Left lobe of liver (tissue), 2 donors: ENCODE data around the gene TUBB8. TPM values are rescaled to one million over a fixed set of nuclear protein-coding genes. Genes with fewer than 3 reads are reported as not detected.
"Not testable (repeated sequence)": the region's sequence is repeated elsewhere in the genome, so short reads cannot be mapped to it uniquely, and the experiment has no call there.

ENCODE experiments used
- ATAC-seq: fragments of 200-7000 bp; cut with Tn5 transposase; one replicate; pipeline ENCODE4 v1.9.1; 2020; ENCODE audit warnings: mild to moderate bottlenecking, moderate library complexity
- DNase-seq: peaks from one replicate; pipeline ENCODE4 v3.0.0-alpha.2; 2020; ENCODE audit warnings: low spot score
- total RNA-seq: library from RNA; stranded (reverse); gene quantifications from one replicate; pipeline ENCODE4 v1.2.1, GENCODE V29; 2021
- donor health status: DM: no; HTN: no; CAD: no; lungs with moderate emphysema.
- donor health status: DM: no; HTN: yes; CAD: no.

Gene TUBB8
- total RNA-seq, 1 donor from 2014 or later: not detected

DNA sequence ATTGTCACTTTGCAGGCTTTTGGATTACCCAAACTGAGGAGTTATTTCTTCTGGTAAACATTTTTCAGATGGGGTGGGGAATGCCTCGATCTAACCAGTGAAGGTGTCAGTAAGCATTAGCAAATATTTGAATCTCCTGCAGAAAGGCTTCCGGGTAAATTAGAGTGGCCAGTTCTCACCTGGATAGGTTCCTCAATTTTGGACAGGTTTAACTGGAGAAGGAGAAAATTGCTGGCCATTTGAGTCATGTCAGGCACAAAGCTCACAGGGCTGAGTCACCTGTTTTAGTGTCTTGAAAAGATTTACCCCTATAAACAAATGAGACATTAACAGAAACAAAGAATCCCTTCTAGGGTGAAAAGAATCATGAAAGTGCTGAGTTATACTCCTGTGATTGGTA lies 830 bp upstream of the TUBB8 start:
- DNase-seq, ATAC-seq: not testable (repeated sequence)

DNA sequence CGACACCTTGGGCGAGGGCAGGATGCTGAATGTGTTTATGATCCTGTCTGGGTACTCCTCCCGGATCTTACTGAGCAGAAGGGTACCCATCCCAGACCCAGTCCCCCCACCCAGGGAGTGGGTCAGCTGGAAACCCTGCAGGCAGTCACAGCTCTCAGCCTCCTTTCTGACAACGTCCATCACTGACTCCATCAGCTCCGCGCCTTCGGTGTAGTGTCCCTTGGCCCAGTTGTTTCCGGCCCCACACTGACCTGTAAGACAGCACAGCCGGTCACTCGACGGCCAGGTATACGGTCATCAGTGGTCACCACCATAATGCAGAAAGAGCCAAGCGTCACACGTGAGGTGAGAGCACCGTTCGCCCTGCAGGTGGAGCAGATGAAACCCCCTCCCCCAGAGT lies 1.2 kb downstream of the TUBB8 start:
- not testable (repeated sequence) for ATAC-seq, DNase-seq

DNA sequence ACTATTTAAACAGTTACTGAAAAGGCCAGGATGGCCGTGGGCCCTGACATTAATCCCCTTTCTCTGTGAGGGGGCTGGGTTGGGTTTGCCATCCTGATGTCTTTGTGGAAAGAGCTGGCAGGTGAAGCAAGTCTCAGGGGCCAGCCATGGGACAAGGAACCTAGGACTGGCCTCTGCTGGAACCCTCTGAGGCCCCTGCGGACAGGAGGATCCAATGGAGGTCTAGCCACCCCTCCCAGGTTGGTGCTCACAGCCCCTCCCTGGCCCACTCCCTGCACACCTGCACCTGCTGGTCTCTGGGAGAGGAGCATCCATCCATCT lies 35.8 kb downstream of the TUBB8 start:
- ATAC-seq: peak; percentile 31
- DNase-seq: not testable (repeated sequence)

DNA sequence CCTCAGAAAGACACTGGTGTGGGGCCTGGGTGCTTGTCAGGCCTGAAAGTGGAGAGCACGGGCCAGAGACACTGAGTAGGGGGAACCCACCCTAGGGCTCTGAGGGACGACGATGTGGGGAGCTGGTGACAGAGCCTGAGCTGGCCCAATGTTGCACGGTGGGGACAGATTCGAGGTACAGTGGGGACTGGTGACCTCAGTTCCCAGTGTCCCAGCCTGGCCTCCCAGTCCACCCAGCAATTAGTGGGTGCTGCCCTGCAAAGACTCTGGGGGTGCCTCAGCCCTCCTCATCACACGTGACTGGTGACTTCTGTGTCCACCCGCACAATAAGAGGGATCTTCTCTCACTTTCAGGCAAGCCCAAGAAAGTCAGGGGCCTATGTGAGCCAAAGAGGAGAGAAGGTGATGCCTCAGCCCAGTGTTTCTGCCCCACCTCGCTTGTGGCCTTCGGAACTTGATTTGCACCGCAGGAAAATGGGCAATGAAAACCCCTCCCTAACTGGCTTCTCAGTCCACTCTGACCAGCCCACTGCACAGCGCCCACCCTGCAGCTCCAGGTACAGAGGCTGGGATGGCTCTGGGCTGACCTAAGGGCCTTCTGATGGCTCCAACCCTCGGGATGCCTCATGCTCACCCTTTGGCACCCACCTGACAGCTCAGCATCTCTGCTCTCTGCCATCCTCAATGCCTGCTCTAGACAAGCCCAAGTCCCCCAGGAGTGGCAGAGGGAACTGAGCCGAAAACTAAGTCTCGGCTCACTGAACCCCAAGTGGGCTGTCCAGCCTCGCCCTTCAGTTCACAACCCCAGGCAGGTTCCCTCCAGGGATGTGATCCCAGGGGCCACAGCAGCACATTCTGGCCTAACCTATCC lies 36.4 kb downstream of the TUBB8 start:
- not testable (repeated sequence) for DNase-seq
- ATAC-seq: peak; percentile 44

DNA sequence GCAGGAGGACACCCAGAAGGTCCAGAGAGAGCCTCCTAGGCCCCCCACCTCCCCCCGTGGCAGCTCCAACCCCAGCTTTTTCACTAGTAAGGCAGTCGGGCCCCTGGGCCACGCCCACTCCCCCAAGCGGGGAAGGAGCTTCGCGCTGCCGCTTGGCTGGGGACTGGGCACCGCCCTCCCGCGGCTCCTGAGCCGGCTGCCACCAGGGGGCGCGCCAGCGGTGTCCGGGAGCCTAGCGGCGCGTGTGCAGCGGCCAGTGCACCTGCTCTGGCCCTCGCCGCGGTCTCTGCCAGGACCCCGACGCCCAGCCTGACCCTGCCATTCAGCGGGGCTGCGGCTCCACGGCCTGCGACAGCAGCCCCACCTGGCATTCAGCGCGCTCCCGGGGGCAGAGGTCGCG lies 37.8 kb downstream of the TUBB8 start:
- ATAC-seq (peak; percentile 28), DNase-seq (peak; percentile 50)

DNA sequence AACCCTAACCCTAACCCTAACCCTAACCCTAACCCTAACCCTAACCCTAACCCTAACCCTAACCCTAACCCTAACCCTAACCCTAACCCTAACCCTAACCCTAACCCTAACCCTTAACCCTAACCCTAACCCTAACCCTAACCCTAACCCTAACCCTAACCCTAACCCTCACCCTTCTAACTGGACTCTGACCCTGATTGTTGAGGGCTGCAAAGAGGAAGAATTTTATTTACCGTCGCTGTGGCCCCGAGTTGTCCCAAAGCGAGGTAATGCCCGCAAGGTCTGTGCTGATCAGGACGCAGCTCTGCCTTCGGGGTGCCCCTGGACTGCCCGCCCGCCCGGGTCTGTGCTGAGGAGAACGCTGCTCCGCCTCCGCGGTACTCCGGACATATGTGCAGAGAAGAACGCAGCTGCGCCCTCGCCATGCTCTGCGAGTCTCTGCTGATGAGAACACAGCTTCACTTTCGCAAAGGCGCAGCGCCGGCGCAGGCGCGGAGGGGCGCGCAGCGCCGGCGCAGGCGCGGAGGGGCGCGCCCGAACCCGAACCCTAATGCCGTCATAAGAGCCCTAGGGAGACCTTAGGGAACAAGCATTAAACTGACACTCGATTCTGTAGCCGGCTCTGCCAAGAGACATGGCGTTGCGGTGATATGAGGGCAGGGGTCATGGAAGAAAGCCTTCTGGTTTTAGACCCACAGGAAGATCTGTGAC lies 38.7 kb downstream of the TUBB8 start:
- peak; percentile 22 for ATAC-seq
- DNase-seq: not testable (repeated sequence)

Other genes with a start within 250 kb of the TUBB8 start
- 24.3 TPM for gene ZMYND11, start 86.2 kb upstream of the TUBB8 start, total RNA-seq